Coronary artery (tissue), 2 donors: Measurements from ENCODE around the gene ME3.

Experiments used
- DNase-seq: peaks from one replicate; pipeline ENCODE4 v3.0.0-alpha.2; 2017; ENCODE audit warnings: low spot score
- H3K27ac ChIP-seq, 2 donors: fragments of 200-600 bp; sonication (generic); one replicate each; pipeline ENCODE4 v1.5.1; 2016 to 2019
- H3K4me3 ChIP-seq: fragments of 200-600 bp; sonication (generic); 2 replicates; pipeline ENCODE4 v1.5.1; 2016; ENCODE audit warnings: mild to moderate bottlenecking, moderate library complexity
- TF ChIP-seq, protein P1 (sequence below): fragments of 200-600 bp; sonication (generic); IDR thresholded peaks from one replicate; pipeline ENCODE4 v1.5.1; 2019; ENCODE audit warnings: antibody characterized with exemption

ME3 gene

DNA sequence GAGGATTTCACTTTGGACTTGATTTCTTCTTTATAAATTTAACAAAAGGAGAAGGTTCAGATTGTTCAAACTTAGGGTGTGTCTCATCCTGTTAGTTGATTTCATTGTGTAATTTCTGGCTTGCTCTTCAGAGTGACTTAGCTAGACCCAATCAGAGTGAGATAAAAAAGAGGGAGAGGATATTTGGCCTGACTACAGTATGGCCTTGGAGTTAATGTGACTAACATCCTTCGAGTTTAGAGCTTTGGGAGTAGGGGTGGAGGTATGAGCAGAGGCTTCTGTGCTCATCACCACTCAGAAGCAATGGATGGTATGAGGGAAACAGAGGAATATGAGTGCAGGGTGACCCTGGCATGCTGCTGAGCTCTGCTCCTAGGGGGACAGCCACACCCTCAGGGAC lies 114.2 kb downstream of the ME3 start:
- TF ChIP-seq, protein P1, sequence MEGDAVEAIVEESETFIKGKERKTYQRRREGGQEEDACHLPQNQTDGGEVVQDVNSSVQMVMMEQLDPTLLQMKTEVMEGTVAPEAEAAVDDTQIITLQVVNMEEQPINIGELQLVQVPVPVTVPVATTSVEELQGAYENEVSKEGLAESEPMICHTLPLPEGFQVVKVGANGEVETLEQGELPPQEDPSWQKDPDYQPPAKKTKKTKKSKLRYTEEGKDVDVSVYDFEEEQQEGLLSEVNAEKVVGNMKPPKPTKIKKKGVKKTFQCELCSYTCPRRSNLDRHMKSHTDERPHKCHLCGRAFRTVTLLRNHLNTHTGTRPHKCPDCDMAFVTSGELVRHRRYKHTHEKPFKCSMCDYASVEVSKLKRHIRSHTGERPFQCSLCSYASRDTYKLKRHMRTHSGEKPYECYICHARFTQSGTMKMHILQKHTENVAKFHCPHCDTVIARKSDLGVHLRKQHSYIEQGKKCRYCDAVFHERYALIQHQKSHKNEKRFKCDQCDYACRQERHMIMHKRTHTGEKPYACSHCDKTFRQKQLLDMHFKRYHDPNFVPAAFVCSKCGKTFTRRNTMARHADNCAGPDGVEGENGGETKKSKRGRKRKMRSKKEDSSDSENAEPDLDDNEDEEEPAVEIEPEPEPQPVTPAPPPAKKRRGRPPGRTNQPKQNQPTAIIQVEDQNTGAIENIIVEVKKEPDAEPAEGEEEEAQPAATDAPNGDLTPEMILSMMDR = no peak
- DNase-seq = no peak
- Histone ChIP-seq H3K27ac (peak overlapping the region; percentile 23 to 81), H3K4me3 (no peak overlapping the region)

DNA sequence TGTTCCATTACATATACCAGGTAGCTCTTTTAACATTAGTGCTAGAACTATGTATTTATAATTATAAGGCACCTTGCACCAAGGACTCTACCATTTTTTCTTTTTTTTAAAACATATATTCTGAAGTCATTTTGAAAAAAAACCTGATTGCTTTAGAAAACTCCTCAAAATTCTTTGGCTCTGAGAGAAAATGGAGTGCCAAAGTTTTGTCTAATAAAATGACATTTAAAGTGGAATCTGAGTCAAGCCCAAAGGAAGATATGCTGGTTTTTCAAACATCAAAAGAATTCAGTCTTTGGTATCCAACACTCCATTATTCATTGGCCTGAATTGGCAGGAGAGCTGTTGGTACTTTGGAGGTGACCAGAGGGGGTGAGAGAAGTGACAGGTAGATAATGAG lies 116.5 kb downstream of the ME3 start:
- TF ChIP-seq, protein P1 = no peak
- no peak for DNase-seq
- no peak overlapping the region for H3K4me3 ChIP-seq
- no peak overlapping the region for H3K27ac ChIP-seq

DNA sequence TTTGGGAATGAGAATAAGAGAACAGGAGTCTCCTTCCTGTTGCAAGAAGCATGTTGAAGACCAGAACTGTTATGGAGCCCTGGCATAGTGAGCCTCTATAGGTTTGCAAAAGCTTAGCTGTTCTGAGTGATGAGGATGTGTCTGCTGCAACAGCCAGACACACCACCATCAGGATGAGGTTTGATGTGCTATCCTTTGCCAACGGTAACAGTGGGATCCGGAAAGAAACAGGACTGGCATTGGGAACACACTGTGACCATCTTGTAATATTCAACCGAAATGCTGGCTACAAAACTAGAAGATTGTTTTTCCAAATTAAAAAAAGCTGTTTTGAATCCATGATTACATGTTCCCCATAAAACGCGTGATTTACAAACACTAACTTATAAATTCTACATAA lies 117.0 kb downstream of the ME3 start:
- Histone ChIP-seq H3K27ac (no peak overlapping the region), H3K4me3 (no peak overlapping the region)
- DNase-seq = no peak
- TF ChIP-seq, protein P1 = no peak

DNA sequence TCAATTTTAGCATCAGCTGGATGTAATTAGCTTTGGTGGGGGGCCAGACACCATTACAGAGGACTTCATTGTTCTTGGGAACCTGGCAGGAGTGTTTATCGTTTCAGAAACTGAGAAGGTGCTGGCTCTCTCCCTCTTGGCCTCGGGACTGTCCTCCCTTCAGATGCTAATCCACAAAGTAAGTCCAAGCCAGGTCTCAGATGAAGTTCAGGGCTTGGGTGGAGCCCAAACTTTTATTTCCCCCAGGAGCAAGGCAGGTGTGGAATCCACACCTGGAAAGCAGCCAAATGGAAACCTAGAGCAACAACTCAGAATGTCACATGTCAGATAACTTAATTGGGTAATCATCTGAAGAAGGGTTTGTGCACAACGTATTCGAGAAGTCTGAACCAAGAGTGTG lies 119.2 kb downstream of the ME3 start:
- Histone ChIP-seq H3K4me3 (no peak overlapping the region), H3K27ac (peak overlapping the region in 1 of 2 donors; percentile 81)
- no peak for DNase-seq
- TF ChIP-seq, protein P1 = no peak

DNA sequence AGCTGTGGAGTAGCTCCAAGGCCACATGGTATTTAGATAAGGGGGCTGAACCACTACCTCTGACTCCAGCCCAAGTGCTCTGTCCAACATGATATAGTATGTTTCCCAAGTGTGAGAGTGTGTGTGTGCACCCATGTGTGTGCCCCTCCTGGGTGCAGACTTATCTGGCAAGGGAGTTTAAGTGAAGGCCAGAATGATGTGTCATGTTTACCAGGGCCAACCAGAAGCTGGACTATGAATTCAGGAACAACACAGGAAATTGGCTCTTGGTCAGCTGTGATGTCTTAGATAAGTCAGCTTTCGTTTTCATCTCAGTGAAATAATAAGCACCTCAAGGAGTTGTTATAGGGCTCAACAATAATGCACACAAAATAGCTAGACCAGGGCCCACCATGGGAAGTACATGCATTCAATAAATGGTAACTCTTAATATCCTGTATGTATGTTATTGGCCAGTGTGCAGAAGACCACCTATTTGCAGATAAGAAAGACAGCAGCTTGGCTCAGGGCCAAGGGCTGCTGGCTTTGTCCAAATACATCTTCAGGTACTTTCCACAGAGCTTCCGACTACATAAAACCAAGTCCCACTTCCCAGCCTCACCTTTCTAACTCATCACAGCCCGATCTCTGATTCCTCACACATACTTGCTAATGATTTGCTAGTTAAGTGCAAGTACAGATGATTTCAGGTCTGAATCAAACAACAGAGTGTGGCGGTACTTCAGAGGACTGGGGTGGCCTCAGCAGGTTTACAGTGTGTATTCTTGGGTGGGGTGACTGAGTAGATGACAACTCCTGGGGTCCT lies 120.9 kb downstream of the ME3 start:
- no peak for DNase-seq
- TF ChIP-seq, protein P1 = no peak
- Histone ChIP-seq H3K27ac (peak overlapping the region in 1 of 2 donors; percentile 81), H3K4me3 (no peak overlapping the region)

DNA sequence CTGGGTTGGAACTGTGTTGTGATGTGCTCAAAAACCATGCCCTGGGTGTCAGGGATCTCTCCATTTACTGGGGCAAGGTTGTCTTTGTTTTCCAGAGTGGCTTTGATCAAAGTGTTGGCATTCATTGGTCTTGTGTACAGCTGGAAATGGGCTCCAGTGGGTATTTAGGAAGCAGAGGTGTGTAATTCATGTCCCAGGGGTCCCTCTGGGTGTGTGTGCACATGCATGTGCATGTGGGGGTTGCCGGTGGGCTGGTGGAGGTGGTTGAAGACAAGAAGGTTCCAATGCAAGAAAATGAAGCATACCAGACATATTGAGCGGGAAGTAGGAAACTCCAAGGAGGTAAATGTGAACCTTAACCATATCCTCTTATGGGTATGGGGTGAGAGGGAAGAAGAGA lies 121.7 kb downstream of the ME3 start:
- H3K27ac ChIP-seq = peak overlapping the region in 1 of 2 donors; percentile 83
- TF ChIP-seq, protein P1 = no peak
- no peak overlapping the region for H3K4me3 ChIP-seq
- no peak for DNase-seq

DNA sequence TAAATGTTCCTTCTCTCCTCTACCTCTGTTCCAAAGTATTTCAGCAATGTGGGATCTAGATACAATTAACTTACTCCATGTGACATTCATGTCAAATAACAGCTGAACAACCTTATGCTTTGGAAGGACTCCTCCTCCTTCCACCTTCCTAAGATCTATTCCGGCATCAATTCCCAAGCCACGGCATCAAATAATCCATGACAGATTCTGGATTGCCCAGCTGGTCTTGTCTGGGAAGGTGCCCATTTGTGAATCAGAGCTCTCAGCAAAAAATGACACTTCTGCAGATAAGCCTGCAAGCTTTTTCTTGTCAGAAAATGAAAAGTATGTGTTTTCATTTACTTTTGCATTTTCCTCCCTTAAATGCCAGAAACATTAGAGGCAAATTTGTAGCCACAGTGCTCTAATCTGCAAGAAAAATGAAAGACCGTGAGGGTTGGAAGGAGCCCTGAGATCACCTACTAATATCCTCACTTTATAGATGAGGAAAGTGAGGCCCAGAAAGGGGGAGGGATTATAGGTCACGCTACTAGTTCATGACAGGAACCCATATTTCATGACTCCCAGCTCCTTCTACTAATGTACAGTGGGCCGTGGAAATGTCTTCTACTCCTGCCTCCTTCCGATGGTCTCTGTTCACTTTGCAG lies 124.0 kb downstream of the ME3 start:
- TF ChIP-seq, protein P1 = no peak
- H3K27ac ChIP-seq = peak overlapping the region; percentile 29 to 83

More for the DNA sequence above, 124.0 kb downstream of the ME3 start:
- peak overlapping the region; percentile 9 for H3K4me3 ChIP-seq
- no peak for DNase-seq
